ENCODE measurements around the gene OSBPL5. TPM values are rescaled to one million over a fixed set of nuclear protein-coding genes. Genes with fewer than 3 reads are reported as not detected.

The OSBPL5 gene
- total RNA-seq, 1 experiment from 2014 or later, result 16.1 TPM

DNA sequence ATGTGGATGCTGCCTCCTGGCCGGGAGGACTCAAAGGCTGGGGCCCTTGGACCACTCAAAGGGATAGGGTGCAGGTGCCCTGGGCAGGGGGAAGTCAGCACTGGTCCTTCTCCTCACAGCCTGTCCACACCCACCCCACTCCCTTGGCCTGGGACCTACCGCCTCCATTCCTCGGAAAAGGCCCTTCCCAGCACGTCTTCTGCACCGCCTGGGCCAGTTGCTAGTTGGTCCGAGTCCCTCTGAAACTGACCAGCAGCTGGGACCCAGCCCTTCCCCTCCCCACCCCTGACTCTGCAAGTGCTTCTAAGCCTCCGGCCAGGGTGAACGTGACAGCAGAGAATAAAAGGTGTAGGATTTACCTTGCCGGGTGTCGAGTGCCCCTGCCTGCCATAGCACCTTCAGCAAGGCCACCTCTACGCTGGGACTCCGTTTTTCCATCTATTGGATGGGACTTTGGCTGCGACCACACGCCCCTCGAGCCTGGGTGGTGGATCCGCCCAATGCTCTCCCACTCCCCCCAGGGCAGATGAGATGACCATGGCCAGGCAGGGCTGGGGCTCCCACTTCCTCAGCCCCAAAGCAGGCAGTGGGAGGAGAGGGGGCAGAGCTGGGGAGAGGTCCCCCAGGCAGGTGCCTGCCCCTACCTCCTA is 37.3 kb downstream of the OSBPL5 start:
- no peak overlapping the region for H2AK5ac ChIP-seq (ENCODE audit: insufficient read length, low read length)
- H3K79me1 ChIP-seq (ENCODE audit: insufficient read depth, low read depth, low read length, poor library complexity, severe bottlenecking), result no peaks in the 10 kb centered on the region
- Mint-ChIP-seq H3K4me1 (peaks cover 4% of the 10 kb centered on the region in 2 experiments; a peak in 2 of 4 replicates), H3K36me3 (ENCODE audit: insufficient read depth in 1 of 3, low read depth in 3 of 3) (peaks cover 0 to 7% (median 6%) of the 10 kb centered on the region in 3 experiments; a peak in 4 of 7 replicates), H3K9me3 (no peaks in the 10 kb centered on the region), H3K4me3 (no peak overlapping the region), H3K27ac (no peak overlapping the region), H3K27me3 (ENCODE audit: low read depth) (no peaks in the 10 kb centered on the region)
- no peak overlapping the region for H3K27ac ChIP-seq (ENCODE audit: insufficient read length, low read depth, low read length)
- H3K79me2 ChIP-seq (ENCODE audit: insufficient read depth, low read length), result no peaks in the 10 kb centered on the region
- peaks cover 2% of the 10 kb centered on the region for H4K20me1 ChIP-seq (ENCODE audit: control insufficient read depth, insufficient read depth, insufficient read length)
- no peak for TF ChIP-seq CTCF (conservative IDR thresholded peaks at IDR 0.05)
- no peak for DNase-seq
- no peak overlapping the region for H2BK12ac ChIP-seq (ENCODE audit: insufficient read length, low read depth, low read length)
- H3K18ac ChIP-seq (ENCODE audit: insufficient read length, low read depth, low read length), result no peak overlapping the region
- no peak overlapping the region for H2BK5ac ChIP-seq (ENCODE audit: insufficient read length, low read length)
- H3K4ac ChIP-seq (ENCODE audit: low read depth, low read length), result no peak overlapping the region
- no peaks in the 10 kb centered on the region for H3K23me2 ChIP-seq (ENCODE audit: insufficient read length, low read depth, low read length, poor library complexity, severe bottlenecking)
- H3T11ph ChIP-seq (ENCODE audit: low read length), result no peak overlapping the region
- no peak overlapping the region for H4K8ac ChIP-seq (replicated peaks; ENCODE audit: insufficient read length, low read depth, low read length)
- H3K27me3 ChIP-seq (ENCODE audit: insufficient read depth, low read length), result no peaks in the 10 kb centered on the region
- WGBS (ENCODE audit: extremely low coverage, insufficient read length, low lambda C conversion rate), result no CpG with 5 or more reads among the region's 16 CpGs
- H3K9ac ChIP-seq (ENCODE audit: extremely low read depth, insufficient read length, low read length), result no peak overlapping the region
- no peaks in the 10 kb centered on the region for H3K9me3 ChIP-seq (ENCODE audit: control insufficient read depth, low read depth, low read length)
- H4K5ac ChIP-seq (ENCODE audit: insufficient read length, low read depth, low read length), result no peak overlapping the region
- no peak overlapping the region for H2BK15ac ChIP-seq (ENCODE audit: low read depth, low read length)
- H3K56ac ChIP-seq (ENCODE audit: insufficient read length, low read depth, low read length), result no peak overlapping the region
- no peak overlapping the region for H4K91ac ChIP-seq (ENCODE audit: insufficient read length, low read depth, low read length)
- H3K4me2 ChIP-seq (ENCODE audit: insufficient read depth, insufficient read length, low read length), result no peak overlapping the region
- no peak overlapping the region for H2AFZ ChIP-seq (ENCODE audit: low read length)
- H3K23ac ChIP-seq (ENCODE audit: insufficient read length, low read depth, low read length), result no peak overlapping the region
- no peak overlapping the region for H2BK120ac ChIP-seq (ENCODE audit: low read depth, low read length, poor library complexity, severe bottlenecking)
- H3K4me1 ChIP-seq (ENCODE audit: insufficient read depth, low read length), result no peaks in the 10 kb centered on the region
- no peak overlapping the region; the same call in 1 of the 2 replicates for H3K14ac ChIP-seq (ENCODE audit: insufficient read depth, low read length)
- no peak overlapping the region for H2BK20ac ChIP-seq (ENCODE audit: low read depth, low read length, poor library complexity, severe bottlenecking)
